B cell (primary cell): ENCODE results near the gene INCA1. TPM values are rescaled to one million over a fixed set of nuclear protein-coding genes. Genes with fewer than 3 reads are reported as not detected.

Experiments used
- ATAC-seq: fragments of 200-7000 bp; cut with Tn5 transposase; one replicate; pipeline ENCODE4 v1.10.0; 2021; ENCODE audit warnings: low read depth, mild to moderate bottlenecking, moderate number of reproducible peaks, moderate library complexity
- CTCF ChIA-PET: fragments of 350-600 bp; sonication (Branson Sonifier 250); formaldehyde crosslinking; loops from one replicate; lab custom pipeline; 2021; ENCODE audit warnings: antibody characterized with exemption, inconsistent platforms; lab: Charles Lee
- POLR2A ChIA-PET: fragments of 350-600 bp; sonication (Branson Sonifier 250); formaldehyde crosslinking; loops from one replicate; lab custom pipeline; 2021; ENCODE audit warnings: antibody characterized with exemption; lab: Charles Lee
- DNase-seq: peaks from one replicate; pipeline ENCODE4 v3.0.0; 2013
- H2AFZ ChIP-seq: 2 replicates; pipeline ENCODE4 v1.6.1; 2012; ENCODE audit warnings: mild to moderate bottlenecking, low read depth, low read length; ENCODE audit not compliant: insufficient read depth, poor library complexity, severe bottlenecking
- H3K27ac ChIP-seq, 2 donors: 1 replicate in 1 of 2; 2 replicates in 1 of 2; pipeline ENCODE4 v1.5.1; 2012 to 2013; ENCODE audit warnings: low read length in 2 of 2, mild to moderate bottlenecking in 2 of 2, moderate library complexity in 1 of 2
- H3K27me3 ChIP-seq, 4 experiments: fragments of 200-600 bp in 1 of 4; sonication (generic) in 1 of 4; replicated peaks in 1 of 4; 1 replicate in 2 of 4; 2 replicates in 2 of 4; pipeline versions ENCODE4 v1.6.1 to v1.7.0; 2013 to 2016; ENCODE audit warnings: low read length in 3 of 4, mild to moderate bottlenecking in 2 of 4, mixed read lengths in 1 of 4, moderate library complexity in 1 of 4; ENCODE audit not compliant: insufficient read depth in 4 of 4, control insufficient read depth in 3 of 4; ENCODE audit errors: control extremely low read depth in 1 of 4
- H3K36me3 ChIP-seq, 2 experiments: replicated peaks in 1 of 2; 1 replicate in 1 of 2; 2 replicates in 1 of 2; pipeline versions ENCODE4 v1.6.1 to v1.7.1; 2013; ENCODE audit warnings: low read length in 1 of 2; ENCODE audit not compliant: insufficient read depth in 2 of 2, control insufficient read depth in 1 of 2; ENCODE audit errors: control extremely low read depth in 1 of 2, extremely low read depth in 1 of 2
- H3K4me1 ChIP-seq, 2 donors: fragments of 200-600 bp in 1 of 2; sonication (generic) in 1 of 2; 1 replicate in 1 of 2; 2 replicates in 1 of 2; pipeline versions ENCODE4 v1.5.1 to v1.6.1; 2013 to 2017; ENCODE audit warnings: low read length in 2 of 2; ENCODE audit not compliant: control insufficient read depth in 2 of 2, insufficient read depth in 2 of 2
- H3K4me2 ChIP-seq: replicated peaks from 2 replicates; pipeline ENCODE3; 2012; ENCODE audit warnings: mild to moderate bottlenecking, low read depth, low read length; ENCODE audit not compliant: poor library complexity, severe bottlenecking
- H3K4me3 ChIP-seq, 5 experiments: fragments of 200-600 bp in 1 of 5; sonication (generic) in 1 of 5; 1 replicate in 3 of 5; 2 replicates in 2 of 5; pipeline versions ENCODE4 v1.5.1 to v1.7.0; 2011 to 2016; ENCODE audit warnings: low read length in 4 of 5, mild to moderate bottlenecking in 4 of 5, low read depth in 2 of 5, control low read depth in 1 of 5, moderate library complexity in 1 of 5; ENCODE audit not compliant: insufficient read depth in 1 of 5; ENCODE audit errors: control extremely low read depth in 1 of 5, extremely low read depth in 1 of 5
- H3K79me2 ChIP-seq: fragments of 200-600 bp; sonication (generic); one replicate; pipeline ENCODE4 v1.6.0; 2016; ENCODE audit warnings: low read length; ENCODE audit not compliant: control insufficient read depth, insufficient read depth
- H3K9ac ChIP-seq: fragments of 200-600 bp; sonication (generic); 2 replicates; pipeline ENCODE4 v1.6.1; 2017; ENCODE audit warnings: mild to moderate bottlenecking, low read length, moderate library complexity
- H3K9me3 ChIP-seq, 3 donors: one replicate each; pipeline versions ENCODE4 v1.6.1 to v1.7.1; 2013; ENCODE audit warnings: low read length in 2 of 3; ENCODE audit not compliant: control insufficient read depth in 2 of 3, insufficient read depth in 1 of 3; ENCODE audit errors: control extremely low read depth in 1 of 3
- H4K20me1 ChIP-seq: 2 replicates; pipeline ENCODE4 v1.6.0; 2012; ENCODE audit warnings: mild to moderate bottlenecking, low read length; ENCODE audit not compliant: insufficient read depth, control insufficient read depth, poor library complexity, severe bottlenecking
- H3K27ac Mint-ChIP-seq: one replicate; pipeline ENCODE4 v1.8.0; 2021; ENCODE audit warnings: mixed read lengths
- H3K27me3 Mint-ChIP-seq: one replicate; pipeline ENCODE4 v1.8.0; 2021; ENCODE audit warnings: mixed read lengths
- H3K4me1 Mint-ChIP-seq: one replicate; pipeline ENCODE4 v1.8.0; 2021; ENCODE audit warnings: mixed read lengths
- H3K4me3 Mint-ChIP-seq: one replicate; pipeline ENCODE4 v1.8.0; 2021; ENCODE audit warnings: mixed read lengths
- H3K9me3 Mint-ChIP-seq: one replicate; pipeline ENCODE4 v1.8.0; 2022; ENCODE audit warnings: mixed read lengths; ENCODE audit not compliant: insufficient read depth
- EZH2 ChIP-seq: IDR thresholded peaks from 2 replicates; pipeline ENCODE4 v1.6.1; 2012; ENCODE audit warnings: borderline replicate concordance, low read depth, mild to moderate bottlenecking, moderate library complexity, low read length; ENCODE audit not compliant: insufficient read depth, poor library complexity, severe bottlenecking
- WGBS: methylation state at CpG from one replicate; pipeline ENCODE4 v1.1.5; 2013; ENCODE audit warnings: missing lambda C conversion rate; ENCODE audit not compliant: insufficient coverage; 5-methylcytosine and 5-hydroxymethylcytosine counted together
- intact Hi-C: fragments of 100-400 bp; cut with micrococcal nuclease; formaldehyde crosslinking; loops from one replicate; pipeline ENCODE4 v1.10.0; 2022
- polyA plus RNA-seq: library from polyadenylated mRNA; depleted of rRNA; stranded (reverse); fragments of >200 nt; gene quantifications from 2 replicates; pipeline ENCODE4 v1.2.3, GENCODE V29; 2012
- total RNA-seq, 2 donors: library from RNA; stranded (reverse); fragments of 120-200 nt in 1 of 2; gene quantifications; 1 replicate in 1 of 2; 2 replicates in 1 of 2; pipeline versions ENCODE4 v1.2.3 to v1.2.4, GENCODE V29; 2013 to 2022
- TF ChIP-seq, protein P1 (sequence below): fragments of 200-600 bp; IDR thresholded peaks from one replicate; pipeline ENCODE4 v1.8.0; 2022; ENCODE audit warnings: antibody characterized with exemption, mild to moderate bottlenecking

INCA1 gene
- total and polyA plus RNA-seq, 2 donors (not counting 1 experiment from before 2014, with no cell fraction given) = 0.30 to 0.60 TPM

DNA sequence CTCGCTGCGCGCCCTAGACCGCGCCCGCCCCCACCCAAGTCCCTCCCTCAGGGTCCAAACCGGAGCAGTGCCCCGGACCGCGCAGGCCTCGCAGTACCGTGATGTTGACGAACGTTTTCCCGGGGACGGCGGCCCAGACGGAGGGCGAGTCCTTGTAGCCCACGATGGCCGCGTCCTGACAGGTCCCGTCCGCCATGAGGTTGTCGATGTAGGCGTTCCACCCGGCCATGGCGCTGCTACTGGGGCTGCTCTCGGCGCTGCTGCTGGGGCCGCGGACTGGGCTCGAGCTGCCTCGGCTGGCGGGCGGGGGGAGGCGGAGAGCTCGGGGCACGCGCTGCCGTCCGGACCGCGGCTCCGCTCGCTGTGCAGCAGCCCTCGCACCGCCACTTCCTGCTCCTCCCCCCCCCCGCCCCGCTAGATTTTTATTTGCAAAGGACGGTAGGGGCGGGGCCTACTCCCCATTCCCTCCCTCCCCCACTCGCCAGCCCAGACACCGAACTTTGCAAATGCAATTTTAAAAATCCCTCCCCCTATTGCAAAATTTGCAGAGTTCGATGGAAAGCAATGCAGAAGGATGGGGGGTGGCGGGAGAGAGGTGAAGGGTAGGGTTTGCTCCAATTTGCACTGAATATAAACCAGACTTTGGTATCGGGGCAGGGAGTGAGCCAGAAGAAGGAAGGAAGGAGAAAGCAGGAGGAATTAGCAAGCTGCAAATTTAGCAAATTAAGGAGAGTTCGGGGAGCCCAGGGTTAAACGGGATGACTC lies 49.0 kb downstream of the INCA1 start, which contains the start of gene PFN1:
TSS of gene PFN1 (minus strand) at position 365 of the 765 bp plus-strand sequence. CDS start at position 229, 136 bp downstream.
- Mint-ChIP-seq H3K27ac (peak within 1 kb of the TSS; percentile 99), H3K9me3 (no peaks in the 10 kb centered on the region), H3K27me3 (no peaks in the 10 kb centered on the region), H3K4me1 (peaks cover 51% of the 10 kb centered on the region), H3K4me3 (peak within 1 kb of the TSS; percentile 98)
- Histone ChIP-seq H3K79me2 (peaks cover 49% of the 10 kb centered on the region), H3K27ac (peak within 1 kb of the TSS; percentile 93 to 94), H3K9ac (peak within 1 kb of the TSS; percentile 97), H2AFZ (peak within 1 kb of the TSS; percentile 97), H4K20me1 (peaks cover 43% of the 10 kb centered on the region), H3K27me3 (no peaks in the 10 kb centered on the region), H3K4me1 (peaks cover 43 to 50% of the 10 kb centered on the region in 2 donors), H3K36me3 (peaks cover 0 to 30% of the 10 kb centered on the region in 2 experiments), H3K9me3 (no peaks in the 10 kb centered on the region), H3K4me3 (peak within 1 kb of the TSS; percentile 75 to 99 (median 99)), H3K4me2 (peak within 1 kb of the TSS; percentile 98)
- intact Hi-C loops = loop anchor here (1.0 to 10.0 kb wide), 8 partner anchors 8 to 986 kb away; partner anchors contain the start of genes ARRB2, ATP2A3, INCA1 and KIF1C
- ChIA-PET POLR2A (interaction anchor here (0.5 to 4.9 kb wide), 13 partner anchors 9 to 1945 kb away, joined by 3 to 81 read pairs (median 4); partner anchors contain the start of genes INCA1, KIF1C, RNF167 and SLC25A11), CTCF (interaction anchor here (1.1 to 3.0 kb wide), 5 partner anchors 8 to 49 kb away, joined by 3 to 16 read pairs (median 4); partner anchors contain the start of genes INCA1, KIF1C, RNF167 and SLC25A11)
- DNase-seq = peak; percentile 94
- ATAC-seq = peak; percentile 61
- TF ChIP-seq EZH2 = no peak
- TF ChIP-seq, protein P1, sequence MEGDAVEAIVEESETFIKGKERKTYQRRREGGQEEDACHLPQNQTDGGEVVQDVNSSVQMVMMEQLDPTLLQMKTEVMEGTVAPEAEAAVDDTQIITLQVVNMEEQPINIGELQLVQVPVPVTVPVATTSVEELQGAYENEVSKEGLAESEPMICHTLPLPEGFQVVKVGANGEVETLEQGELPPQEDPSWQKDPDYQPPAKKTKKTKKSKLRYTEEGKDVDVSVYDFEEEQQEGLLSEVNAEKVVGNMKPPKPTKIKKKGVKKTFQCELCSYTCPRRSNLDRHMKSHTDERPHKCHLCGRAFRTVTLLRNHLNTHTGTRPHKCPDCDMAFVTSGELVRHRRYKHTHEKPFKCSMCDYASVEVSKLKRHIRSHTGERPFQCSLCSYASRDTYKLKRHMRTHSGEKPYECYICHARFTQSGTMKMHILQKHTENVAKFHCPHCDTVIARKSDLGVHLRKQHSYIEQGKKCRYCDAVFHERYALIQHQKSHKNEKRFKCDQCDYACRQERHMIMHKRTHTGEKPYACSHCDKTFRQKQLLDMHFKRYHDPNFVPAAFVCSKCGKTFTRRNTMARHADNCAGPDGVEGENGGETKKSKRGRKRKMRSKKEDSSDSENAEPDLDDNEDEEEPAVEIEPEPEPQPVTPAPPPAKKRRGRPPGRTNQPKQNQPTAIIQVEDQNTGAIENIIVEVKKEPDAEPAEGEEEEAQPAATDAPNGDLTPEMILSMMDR = no peak
- WGBS = under 1% methylated on average over 51 of the region's 59 CpGs
